ENCODE measurements around the gene NPY. TPM values are rescaled to one million over a fixed set of nuclear protein-coding genes. Genes with fewer than 3 reads are reported as not detected.
A peak's percentile ranks its signal among the peaks of the same experiment; 100 is the strongest.

NPY gene
- total and polyA plus RNA-seq, 10 of the 15 experiments (the other 5 are each of a cell fraction or from before 2014, with no cell fraction given) = not detected

DNA sequence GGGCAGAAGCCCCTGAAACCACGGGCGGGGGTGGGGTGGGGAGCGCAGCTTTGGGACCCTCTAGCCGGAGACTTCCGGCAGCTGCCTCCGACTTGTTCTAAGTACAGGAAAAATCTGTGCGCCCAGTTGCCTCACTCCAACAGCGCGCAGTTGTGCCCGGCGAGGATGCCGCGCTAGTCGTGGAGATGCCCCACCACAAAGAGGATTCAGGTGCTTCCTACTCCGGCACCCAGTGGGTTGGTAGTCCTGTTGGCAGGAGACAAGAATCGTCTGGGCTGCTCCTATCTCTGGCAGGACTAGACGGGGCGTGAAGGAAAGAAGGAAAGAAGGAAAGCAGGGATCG is 465 bp upstream of the NPY start:
- H3K4me2 ChIP-seq (ENCODE audit: control insufficient read depth, insufficient read depth) = peak overlapping the region; percentile 77; the same call in 1 of the 2 replicates
- SMC1A ChIA-PET (ENCODE audit: uncharacterized antibody, unreplicated experiment) = no interaction called here
- TF ChIP-seq NR2C2 (IDR thresholded peaks at IDR 0.05; ENCODE audit: borderline replicate concordance, control insufficient read depth, insufficient read length, low read depth) (no peak), MEF2B (IDR thresholded peaks at IDR 0.05; ENCODE audit: partially characterized antibody, poor library complexity, severe bottlenecking) (no peak), TBL1XR1 (IDR thresholded peaks at IDR 0.05; ENCODE audit: low read depth, low read length) (no peak), SREBF1 (IDR thresholded peaks at IDR 0.05; ENCODE audit: low read length) (no peak), FOXK2 (IDR thresholded peaks at IDR 0.05) (no peak), EGR1 (IDR thresholded peaks at IDR 0.05; ENCODE audit: borderline replicate concordance in 1 of 2, low read depth in 2 of 2, low read length in 2 of 2) (no peak), HDGF (IDR thresholded peaks at IDR 0.05) (no peak), IKZF1 (conservative IDR thresholded peaks at IDR 0.05) (no peak)
- TF ChIP-seq, protein P1, sequence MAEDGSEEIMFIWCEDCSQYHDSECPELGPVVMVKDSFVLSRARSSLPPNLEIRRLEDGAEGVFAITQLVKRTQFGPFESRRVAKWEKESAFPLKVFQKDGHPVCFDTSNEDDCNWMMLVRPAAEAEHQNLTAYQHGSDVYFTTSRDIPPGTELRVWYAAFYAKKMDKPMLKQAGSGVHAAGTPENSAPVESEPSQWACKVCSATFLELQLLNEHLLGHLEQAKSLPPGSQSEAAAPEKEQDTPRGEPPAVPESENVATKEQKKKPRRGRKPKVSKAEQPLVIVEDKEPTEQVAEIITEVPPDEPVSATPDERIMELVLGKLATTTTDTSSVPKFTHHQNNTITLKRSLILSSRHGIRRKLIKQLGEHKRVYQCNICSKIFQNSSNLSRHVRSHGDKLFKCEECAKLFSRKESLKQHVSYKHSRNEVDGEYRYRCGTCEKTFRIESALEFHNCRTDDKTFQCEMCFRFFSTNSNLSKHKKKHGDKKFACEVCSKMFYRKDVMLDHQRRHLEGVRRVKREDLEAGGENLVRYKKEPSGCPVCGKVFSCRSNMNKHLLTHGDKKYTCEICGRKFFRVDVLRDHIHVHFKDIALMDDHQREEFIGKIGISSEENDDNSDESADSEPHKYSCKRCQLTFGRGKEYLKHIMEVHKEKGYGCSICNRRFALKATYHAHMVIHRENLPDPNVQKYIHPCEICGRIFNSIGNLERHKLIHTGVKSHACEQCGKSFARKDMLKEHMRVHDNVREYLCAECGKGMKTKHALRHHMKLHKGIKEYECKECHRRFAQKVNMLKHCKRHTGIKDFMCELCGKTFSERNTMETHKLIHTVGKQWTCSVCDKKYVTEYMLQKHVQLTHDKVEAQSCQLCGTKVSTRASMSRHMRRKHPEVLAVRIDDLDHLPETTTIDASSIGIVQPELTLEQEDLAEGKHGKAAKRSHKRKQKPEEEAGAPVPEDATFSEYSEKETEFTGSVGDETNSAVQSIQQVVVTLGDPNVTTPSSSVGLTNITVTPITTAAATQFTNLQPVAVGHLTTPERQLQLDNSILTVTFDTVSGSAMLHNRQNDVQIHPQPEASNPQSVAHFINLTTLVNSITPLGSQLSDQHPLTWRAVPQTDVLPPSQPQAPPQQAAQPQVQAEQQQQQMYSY (CRISPR knock-in tag; IDR thresholded peaks at IDR 0.05) = no peak
- TF ChIP-seq, protein P2, sequence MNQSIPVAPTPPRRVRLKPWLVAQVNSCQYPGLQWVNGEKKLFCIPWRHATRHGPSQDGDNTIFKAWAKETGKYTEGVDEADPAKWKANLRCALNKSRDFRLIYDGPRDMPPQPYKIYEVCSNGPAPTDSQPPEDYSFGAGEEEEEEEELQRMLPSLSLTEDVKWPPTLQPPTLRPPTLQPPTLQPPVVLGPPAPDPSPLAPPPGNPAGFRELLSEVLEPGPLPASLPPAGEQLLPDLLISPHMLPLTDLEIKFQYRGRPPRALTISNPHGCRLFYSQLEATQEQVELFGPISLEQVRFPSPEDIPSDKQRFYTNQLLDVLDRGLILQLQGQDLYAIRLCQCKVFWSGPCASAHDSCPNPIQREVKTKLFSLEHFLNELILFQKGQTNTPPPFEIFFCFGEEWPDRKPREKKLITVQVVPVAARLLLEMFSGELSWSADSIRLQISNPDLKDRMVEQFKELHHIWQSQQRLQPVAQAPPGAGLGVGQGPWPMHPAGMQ (IDR thresholded peaks at IDR 0.05; ENCODE audit: borderline replicate concordance) = no peak
- TF ChIP-seq, protein P3, sequence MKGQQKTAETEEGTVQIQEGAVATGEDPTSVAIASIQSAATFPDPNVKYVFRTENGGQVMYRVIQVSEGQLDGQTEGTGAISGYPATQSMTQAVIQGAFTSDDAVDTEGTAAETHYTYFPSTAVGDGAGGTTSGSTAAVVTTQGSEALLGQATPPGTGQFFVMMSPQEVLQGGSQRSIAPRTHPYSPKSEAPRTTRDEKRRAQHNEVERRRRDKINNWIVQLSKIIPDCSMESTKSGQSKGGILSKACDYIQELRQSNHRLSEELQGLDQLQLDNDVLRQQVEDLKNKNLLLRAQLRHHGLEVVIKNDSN (IDR thresholded peaks at IDR 0.05; ENCODE audit: borderline replicate concordance, extremely low read length, insufficient read depth, low read depth, low read length) = no peak
- TF ChIP-seq, protein P4, sequence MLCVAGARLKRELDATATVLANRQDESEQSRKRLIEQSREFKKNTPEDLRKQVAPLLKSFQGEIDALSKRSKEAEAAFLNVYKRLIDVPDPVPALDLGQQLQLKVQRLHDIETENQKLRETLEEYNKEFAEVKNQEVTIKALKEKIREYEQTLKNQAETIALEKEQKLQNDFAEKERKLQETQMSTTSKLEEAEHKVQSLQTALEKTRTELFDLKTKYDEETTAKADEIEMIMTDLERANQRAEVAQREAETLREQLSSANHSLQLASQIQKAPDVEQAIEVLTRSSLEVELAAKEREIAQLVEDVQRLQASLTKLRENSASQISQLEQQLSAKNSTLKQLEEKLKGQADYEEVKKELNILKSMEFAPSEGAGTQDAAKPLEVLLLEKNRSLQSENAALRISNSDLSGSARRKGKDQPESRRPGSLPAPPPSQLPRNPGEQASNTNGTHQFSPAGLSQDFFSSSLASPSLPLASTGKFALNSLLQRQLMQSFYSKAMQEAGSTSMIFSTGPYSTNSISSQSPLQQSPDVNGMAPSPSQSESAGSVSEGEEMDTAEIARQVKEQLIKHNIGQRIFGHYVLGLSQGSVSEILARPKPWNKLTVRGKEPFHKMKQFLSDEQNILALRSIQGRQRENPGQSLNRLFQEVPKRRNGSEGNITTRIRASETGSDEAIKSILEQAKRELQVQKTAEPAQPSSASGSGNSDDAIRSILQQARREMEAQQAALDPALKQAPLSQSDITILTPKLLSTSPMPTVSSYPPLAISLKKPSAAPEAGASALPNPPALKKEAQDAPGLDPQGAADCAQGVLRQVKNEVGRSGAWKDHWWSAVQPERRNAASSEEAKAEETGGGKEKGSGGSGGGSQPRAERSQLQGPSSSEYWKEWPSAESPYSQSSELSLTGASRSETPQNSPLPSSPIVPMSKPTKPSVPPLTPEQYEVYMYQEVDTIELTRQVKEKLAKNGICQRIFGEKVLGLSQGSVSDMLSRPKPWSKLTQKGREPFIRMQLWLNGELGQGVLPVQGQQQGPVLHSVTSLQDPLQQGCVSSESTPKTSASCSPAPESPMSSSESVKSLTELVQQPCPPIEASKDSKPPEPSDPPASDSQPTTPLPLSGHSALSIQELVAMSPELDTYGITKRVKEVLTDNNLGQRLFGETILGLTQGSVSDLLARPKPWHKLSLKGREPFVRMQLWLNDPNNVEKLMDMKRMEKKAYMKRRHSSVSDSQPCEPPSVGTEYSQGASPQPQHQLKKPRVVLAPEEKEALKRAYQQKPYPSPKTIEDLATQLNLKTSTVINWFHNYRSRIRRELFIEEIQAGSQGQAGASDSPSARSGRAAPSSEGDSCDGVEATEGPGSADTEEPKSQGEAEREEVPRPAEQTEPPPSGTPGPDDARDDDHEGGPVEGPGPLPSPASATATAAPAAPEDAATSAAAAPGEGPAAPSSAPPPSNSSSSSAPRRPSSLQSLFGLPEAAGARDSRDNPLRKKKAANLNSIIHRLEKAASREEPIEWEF (IDR thresholded peaks at IDR 0.05; ENCODE audit: insufficient replicate concordance, low read depth, low read length) = no peak

More for the DNA sequence above, 465 bp upstream of the NPY start:
- no peak overlapping the region for H3K9ac ChIP-seq (ENCODE audit: control insufficient read depth, insufficient read depth, low read length)
- intact Hi-C loops (cut with micrococcal nuclease; ENCODE audit: unreplicated experiment) (no loop called here), in situ Hi-C loops (cut with MboI) (no loop called here)
- no peaks in the 10 kb centered on the region for H3K79me2 ChIP-seq (ENCODE audit: control insufficient read depth, insufficient read depth, low read length)
- peaks cover 7% of the 10 kb centered on the region; the same call in 1 of the 2 replicates for H3K4me1 ChIP-seq (ENCODE audit: control insufficient read depth, insufficient read depth, low read length)
- no peak for DNase-seq (ENCODE audit: low read depth, low spot score)
- H3K27me3 ChIP-seq (replicated peaks in 1 of 2; ENCODE audit: control insufficient read depth in 2 of 2, insufficient read depth in 2 of 2, low read length in 1 of 2) = peaks cover 15 to 19% of the 10 kb centered on the region in 2 experiments
- no peak overlapping the region; the same call in 1 of the 2 replicates for H2AFZ ChIP-seq (ENCODE audit: control insufficient read depth, low read depth, low read length)
- CTCF ChIA-PET = no interaction called here
- H3K36me3 ChIP-seq (ENCODE audit: control insufficient read depth in 2 of 2, insufficient read depth in 2 of 2, low read length in 1 of 2) = no peaks in the 10 kb centered on the region
- H3K9me3 ChIP-seq (replicated peaks; ENCODE audit: control insufficient read depth, insufficient read depth, low read length) = no peaks in the 10 kb centered on the region; the same call in 2 of the 3 replicates
- RAD21 ChIA-PET (ENCODE audit: unreplicated experiment) = no interaction called here
- ATAC-seq = no peak
- POLR2A ChIA-PET = no interaction called here
- no peak overlapping the region for H3K4me3 ChIP-seq
- BruUV-seq (replicated peaks) = no TSS peak
- WGBS (ENCODE audit: insufficient coverage, insufficient replicate concordance, low lambda C conversion rate, missing lambda C conversion rate) = under 1% methylated on average over 19 of the region's 19 CpGs
- H3K27ac ChIP-seq (ENCODE audit: control insufficient read depth, insufficient read depth) = no peak overlapping the region
- FAIRE-seq = no peak
- no peaks in the 10 kb centered on the region for H4K20me1 ChIP-seq (ENCODE audit: control insufficient read depth, insufficient read depth)

Data from GM12878 (cell line).